Measurements from ENCODE around the gene RHBDL2.
"Not testable (repeated sequence)": the region's sequence is repeated elsewhere in the genome, so short reads cannot be mapped to it uniquely, and the experiment has no call there.

The RHBDL2 gene

DNA sequence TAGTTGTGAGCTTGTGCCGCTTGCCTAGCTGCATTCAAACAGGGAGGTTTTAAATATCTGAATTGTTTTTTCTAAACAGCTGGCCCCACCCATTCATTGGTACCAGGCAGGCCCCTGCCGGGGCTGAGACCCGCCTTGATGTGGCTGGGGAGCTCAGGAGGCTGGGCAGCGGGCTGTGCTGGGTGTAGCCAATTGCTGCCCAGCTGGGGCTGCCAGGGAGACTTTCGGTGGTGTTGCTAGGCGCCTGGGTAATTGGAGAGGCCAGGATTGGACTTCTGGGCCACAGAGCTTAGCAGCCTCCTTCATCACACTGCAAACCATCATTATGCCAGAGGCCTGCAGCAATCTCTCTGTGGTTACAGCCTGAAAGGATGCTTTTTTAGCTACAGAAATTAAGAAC, 12.2 kb downstream of the RHBDL2 start:
- no peak for DNase-seq

DNA sequence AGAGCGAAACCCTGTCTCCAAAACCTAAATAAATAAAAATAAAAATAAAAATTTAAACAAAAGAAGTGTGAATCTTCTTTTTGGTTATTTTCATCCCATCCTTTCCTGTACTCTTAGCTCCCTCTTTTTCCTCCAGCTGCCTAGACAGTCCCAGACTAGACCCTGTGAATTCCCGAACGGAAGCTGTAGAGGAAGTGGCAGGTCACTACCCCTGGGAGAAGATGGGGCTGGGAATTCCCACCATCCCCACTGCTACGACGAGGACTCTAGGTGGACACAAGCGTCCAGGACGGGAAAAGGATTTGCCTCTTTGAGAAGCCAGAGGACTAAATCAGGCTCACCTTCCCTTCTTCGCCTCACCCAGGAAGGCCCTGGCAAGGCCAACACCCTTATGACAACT, 12.6 kb downstream of the RHBDL2 start:
- DNase-seq = no peak

DNA sequence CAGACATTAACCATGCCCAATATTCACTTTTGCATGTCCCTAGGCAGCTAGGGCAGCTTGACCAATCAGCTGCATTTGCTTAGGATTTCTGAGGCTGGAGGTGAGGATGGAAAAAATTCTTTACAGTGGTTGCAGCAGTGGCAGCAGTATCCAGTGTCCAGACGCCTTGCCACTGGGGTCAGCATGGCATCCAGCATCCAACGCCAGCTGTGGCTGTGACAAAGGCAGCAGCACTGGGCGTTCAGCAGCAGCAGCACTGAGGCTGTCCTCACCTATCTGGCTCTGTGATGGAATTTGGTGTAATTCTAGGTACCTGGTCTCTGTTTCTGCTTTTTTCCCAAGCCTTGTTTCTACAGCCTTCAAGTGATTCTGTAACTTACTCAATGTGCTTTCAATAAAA, 15.5 kb downstream of the RHBDL2 start:
- no peak for DNase-seq

DNA sequence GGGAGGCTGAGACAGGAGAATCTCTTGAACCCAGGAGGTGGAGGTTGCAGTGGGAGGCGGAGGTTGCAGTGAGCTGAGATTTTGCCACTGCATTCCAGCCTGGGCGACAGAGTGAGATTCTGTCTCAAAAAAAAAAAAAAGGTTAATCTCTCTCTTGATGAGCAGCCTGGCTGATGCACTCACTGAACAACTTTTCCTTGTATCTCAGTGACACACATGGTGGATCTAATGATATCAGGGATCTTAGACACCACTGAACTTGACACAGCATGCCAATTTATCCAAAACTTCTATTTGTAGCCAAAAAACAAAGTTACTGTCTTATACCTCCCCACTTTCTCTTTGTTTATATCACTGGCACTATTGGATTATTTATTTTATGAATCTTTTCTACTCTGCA, 16.2 kb downstream of the RHBDL2 start:
- no peak for DNase-seq

DNA sequence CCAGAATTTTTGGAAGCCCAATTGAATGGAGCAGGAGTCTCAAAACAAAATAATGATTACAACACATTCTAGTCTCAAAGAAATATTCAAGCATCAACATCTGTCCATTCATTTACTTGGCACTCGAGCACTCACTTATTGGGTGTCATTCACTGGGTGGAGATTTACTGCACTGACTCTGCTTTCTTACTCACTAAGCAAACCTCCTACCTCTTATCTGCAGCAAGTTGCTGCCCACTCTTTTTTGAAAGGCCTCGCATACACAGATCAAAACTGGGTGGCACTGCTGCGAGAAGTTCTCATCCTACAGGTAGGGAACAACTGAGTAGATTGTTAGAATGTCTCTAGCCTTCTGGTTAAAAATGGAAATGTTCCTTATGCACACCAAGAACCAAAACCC, 18.0 kb downstream of the RHBDL2 start:
- DNase-seq = no peak

DNA sequence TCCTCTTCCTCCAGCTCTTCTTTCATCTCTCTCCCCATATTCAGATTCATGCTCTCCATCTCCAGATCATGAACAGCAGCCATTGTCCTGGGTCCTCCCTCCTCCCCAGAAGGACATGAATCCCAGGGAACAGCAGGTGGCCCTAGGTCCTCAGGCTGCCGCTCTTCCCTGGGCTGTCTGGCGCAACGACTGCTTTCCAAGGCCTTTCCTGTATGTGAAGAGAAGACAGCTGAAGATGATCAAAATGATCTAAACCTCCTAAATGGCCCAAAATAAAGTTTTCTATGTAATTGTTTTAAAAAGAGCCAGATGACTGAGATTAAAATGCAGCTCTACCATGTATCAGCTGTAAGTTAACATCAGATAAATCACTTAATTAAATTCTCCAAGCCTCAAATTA, 22.5 kb downstream of the RHBDL2 start:
- no peak for DNase-seq

DNA sequence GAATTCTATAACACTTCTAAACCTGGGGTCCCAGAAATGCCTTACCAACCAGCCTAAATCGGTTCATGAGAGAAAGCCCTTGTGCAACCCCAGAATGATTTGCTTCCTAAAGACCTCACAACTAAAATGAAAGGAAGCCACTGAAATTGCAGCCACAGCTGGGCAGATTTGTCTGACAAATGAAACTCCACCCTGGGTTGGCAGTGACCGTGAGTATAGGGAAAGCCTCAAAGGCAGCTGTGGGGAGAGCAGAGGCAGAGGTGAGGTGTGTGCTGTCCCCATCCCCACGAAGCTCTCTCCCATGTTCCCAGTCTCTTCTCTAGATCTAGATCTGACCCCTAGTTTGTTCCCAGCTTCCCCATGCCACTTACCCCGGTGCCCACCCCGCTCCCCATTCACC, 23.1 kb downstream of the RHBDL2 start:
- peak; percentile 11 for DNase-seq

DNA sequence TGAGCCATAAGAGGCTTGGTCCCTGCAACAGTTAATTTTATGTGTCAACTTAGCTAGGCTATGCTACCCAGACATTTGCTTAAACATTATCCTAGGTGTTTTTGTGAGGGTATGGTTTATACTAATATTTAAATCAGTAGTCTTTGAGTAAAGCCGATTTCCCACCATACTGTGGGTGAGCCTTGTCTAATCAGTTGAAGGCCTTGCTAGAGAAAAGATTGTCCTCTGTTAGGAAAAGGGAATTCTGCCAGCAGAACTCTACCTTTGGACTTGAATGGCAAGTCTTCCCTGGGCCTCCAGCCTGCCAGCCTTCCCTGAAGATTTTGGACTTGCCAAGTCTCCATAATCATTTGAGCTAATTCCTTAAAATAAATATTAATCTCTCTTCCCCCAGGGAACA, 23.9 kb downstream of the RHBDL2 start:
- no peak for DNase-seq

DNA sequence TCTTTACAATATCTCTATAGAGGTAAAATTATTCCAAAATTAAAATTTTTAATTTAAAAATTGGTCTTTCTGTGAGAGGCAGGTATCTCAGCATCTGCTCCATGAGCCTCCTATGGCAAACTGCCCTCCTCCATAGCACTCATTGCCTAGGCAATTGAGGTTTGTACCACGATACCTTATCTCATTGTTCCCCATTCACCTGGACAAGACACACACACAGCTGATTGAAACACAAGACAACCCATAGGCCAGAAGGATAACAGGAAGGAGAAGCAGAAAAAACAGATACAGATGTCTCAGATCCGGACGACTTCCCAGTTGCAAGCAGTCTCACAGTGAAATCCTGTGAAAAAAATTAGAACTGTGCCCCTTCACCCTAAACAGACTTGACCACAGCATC, 24.3 kb downstream of the RHBDL2 start:
- no peak for DNase-seq

DNA sequence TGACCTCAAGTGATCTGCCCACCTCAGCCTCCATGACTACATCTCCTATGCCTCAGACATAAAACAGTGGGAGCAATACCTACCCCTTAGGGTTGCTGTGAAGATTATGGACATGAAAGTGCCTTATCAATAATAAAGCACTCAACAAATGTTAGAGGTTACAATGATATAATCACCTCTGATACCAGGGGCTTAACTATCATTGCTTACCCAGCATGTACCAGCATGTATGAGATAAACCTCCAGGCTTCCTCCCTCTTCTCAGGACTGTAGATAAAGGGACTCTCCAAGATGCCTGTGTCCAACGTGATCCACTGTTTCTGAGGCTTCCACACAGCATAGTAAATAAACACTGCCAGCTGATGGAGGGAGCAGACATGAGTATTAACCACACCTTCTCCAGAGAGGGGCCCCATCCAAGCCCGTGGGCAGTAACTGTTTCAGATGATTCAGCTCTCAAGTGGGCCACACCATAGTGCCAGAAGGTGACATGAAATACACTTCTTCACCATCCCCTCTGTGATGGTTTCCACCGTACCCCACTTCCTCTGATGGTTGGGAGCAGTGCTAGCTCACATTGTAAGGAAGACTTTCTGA, 26.2 kb downstream of the RHBDL2 start:
- peak; percentile 65 for DNase-seq

DNA sequence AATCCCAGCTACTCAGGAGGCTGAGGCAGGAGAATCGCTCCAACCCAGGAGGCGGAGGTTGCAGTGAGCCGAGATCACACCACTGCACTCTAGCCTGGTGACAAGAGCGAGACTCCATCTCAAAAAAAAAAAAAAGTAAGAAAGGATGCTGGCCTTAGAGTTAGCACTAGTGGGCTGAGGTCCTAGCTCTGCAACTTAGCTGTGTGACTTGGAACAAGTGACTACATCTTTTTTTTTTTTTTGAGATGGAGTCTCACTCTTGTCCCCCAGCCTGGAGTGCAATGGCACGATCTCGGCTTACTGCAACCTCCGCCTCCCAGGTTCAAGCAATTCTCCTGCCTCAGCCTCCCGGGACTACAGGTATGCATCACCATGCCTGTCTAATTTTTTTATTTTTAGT, 26.7 kb downstream of the RHBDL2 start:
- not testable (repeated sequence) for DNase-seq

DNA sequence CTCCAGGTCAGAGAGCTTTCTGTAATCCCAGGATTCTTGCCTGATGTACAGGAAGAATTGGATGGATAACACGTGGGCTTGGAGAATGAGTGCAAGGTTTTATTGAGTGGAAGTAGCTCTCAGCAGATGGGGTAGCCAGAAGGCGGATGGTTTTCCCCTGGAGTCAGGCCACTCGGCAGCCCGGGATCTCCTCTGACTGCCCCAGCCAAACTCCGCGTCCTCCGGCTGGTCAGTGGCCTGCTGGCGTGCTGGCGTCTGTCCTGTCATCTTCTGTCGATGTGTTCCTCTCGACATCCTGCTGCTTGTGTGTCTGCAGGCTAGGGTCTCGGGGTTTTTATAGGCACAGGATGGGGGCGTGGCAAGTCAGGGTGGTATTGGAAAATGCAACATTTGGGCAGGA, 32.8 kb downstream of the RHBDL2 start:
- no peak for DNase-seq

DNA sequence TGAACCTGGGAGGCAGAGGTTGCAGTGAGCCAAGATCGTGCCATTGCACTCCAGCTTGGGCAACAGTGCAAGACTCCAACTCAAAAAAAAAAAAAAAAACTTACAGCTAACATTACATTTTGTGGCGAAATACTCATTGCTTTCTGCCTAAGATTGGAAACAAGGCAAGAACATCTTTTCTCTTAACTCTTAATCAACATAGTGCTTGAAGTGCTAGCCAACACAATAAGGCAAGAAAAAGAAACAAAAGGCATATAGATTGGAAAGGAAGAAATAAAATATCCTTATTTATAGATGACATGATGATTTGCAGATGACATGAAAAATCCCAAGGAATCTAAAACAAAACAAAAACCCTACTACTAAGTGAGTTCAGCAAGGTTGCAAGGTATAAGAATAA, 35.6 kb downstream of the RHBDL2 start:
- DNase-seq = no peak

DNA sequence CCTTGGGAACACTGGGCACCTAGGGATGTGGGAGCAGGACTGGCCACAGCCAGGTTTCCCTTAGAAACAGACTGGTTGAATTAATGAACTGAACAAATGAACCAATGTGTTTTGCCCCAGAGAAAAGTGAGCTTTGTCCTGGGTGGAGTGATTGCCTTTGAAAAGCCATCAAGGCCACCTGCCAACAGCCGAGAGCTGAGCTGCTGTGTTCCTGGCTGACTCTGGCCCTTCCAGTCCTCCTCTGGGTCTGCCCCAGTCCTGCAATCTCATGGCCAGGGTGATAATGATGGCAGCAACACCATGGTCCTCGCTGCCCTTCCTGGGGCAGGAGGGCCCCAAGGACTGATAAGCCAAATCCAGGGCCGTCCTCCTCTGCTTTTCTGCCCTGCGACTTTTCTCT, 42.1 kb downstream of the RHBDL2 start:
- no peak for DNase-seq

DNA sequence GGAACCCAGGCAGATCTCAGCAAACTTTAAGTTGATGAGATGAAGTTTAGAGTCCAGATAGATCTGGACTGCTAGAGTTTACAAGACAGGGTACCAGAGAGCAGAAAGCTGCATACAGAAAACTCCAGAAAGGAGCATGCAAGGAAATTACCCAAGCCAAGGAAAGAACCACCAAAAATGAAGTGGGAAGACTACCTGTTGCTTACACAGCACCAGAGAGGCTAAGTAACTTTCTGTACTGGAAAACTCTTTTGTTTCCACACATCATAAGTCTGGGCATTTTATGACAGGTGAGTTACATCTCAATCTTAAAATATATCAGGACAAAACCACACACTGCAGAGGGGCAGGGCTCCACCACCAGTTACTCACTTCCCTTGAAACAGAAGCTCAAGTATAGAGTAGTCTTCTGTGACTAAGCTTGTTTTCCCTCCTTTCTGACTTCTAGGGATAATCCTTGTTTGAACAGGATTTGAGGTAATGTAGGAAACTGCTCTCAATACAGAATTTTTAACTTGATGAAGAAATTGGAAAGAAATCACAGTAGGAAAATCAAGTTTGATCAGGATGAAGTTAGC, 42.9 kb downstream of the RHBDL2 start:
- no peak for DNase-seq

DNA sequence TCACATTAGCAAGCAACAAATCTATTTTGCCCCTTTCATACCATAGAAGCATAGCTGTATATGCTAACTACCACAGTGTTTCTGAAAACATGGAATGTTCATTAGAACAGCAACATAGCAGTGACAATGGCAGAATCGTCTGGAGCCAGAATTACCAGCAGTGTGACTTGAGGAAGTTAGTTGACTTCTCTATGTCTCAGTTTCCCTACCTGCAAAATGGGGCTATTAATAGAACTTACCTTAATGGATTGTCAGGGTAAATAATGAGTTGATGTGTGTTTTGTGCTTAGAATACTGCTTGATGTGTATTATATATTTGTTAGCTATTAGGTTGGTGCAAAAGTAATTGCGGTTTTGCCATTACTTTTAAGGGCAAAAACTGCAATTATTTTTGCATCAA, 45.5 kb downstream of the RHBDL2 start:
- DNase-seq = no peak

DNA sequence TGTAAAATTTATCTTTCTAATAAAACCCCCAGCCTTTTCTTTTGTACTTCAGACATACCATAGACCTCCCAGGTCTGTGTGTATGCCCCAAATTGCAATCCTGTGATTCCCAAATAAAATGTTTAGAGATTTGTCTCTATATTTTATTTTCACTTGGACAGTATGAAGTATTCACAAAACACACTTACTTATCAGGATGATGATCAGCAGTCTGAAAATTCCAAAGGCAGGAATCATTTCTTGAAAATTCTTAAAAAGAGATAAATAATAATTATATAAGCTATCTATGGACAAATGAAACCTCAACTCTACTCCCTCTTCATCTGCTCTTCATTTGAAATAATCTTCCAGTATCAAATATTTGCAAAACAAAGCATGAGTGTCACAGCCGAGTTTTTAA, 48.7 kb downstream of the RHBDL2 start:
- DNase-seq = no peak

DNA sequence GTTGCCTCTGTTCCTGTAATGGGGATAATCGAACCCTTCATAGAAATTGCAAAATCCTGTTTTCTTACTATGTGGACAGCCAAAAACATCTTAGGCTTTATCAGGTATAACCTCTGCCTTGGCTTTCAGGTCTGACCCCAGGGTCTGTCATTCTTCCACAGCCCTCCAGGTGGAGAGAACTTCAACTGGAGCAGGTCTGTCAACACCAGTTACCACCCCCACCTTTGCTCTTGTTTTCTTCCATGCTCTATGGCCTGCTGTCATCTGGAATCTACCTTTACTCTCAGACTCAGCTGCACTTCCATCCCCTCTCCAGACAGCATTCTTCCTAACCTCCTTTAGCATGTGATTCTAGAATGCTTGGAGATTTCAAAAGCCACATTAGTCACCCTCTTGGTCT, 49.9 kb downstream of the RHBDL2 start:
- no peak for DNase-seq

DNA sequence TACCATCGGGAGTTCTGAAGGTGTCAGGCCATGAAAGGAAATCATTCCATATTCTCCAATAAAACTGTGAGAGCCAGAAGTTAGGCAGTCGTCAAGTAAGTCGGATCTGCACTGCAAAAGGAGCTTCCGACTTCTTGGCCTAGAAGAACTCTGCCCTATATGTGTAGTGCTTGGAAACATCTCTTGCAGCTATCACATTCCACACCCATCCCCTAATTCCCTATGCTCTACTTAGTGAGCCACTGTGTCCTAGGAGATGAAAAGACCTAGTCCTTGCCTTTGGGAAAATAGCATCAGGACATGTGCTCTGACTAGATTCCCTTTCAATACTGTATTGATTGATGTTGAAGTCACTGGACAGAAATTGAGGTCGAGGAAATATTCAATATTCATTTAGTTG, 52.0 kb downstream of the RHBDL2 start:
- DNase-seq = no peak

DNA sequence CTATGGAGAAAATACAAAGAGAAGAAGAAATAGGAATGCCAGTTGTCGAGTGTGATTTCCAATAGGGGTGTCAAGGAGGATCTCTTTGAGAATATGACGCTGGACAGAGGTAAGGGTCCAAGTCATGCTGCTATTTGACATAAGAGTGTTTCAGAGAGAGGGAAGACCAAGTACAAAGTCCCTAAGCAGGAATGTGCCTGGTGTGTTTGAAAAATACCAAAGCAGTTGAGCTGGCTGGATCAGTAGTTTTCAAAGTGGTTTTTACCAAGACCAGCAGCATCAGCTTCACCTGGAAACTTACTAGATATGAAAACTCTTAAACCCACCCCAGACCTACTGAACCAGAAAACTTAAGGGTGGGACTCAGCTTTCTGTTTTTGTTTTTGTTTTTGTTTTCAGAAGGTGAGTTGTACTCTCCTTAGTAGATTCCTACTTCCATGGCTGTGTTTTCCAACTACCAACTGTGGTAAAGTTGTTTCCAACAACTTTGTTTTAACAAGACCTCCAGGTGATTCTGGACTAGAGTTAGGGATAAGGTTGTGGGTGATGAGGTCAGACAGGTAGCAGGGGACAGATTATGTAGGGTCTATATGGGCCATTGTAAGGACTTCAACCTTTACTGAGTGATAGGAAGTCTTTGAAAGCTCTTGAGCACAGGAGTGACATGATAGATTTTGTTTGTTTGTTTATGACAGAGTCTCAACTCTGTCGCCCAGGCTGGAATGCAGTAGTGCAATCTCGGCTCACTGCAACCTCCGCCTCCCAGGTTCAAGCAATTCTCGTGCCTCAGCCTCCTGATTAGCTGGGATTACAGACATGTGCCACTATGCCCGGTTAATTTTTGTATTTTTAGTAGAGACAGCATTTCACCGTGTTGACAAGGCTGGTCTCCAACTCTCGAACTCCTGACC, 53.0 kb downstream of the RHBDL2 start:
- DNase-seq = no peak

DNA sequence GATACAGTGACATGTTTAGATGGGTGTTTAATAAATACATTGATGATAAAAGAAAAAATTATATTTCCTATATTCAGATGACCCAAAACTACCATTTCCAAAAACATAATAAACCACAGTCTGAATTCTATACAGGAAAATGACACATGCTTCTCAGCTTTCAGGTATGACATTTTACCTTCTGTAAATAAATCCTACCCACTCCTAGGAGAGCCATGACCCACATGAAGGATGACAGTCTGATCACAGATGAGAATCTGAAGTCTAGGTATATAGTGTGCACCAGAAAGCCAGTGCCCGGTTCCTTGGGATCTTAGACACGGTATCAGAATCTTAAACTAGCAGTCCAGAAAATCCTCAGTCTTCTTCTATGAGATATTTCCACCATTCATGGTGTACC, 56.5 kb downstream of the RHBDL2 start:
- DNase-seq = no peak

DNA sequence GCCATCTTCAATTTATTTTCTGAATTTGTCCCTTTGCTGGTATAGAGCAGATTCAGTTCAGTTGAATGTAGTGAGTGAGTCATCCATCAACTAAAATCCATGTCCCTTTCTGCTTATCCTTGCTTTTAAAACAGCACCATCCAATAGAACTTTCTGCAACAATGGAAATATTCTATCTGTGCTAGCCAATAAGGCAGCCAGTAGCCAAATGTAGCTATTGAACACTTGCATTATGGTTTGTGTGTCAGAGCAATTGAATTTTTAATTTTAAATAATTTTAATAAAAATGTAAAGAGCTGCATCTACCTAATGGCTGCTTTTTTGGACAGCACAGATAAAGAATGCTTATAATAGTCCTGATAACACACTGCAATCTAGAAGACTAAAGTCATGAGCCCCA, 60.1 kb downstream of the RHBDL2 start, which contains the start of gene GJA9:
TSS of gene GJA9 (minus strand) at position 101 of the 400 bp plus-strand sequence. CDS start 5,489 bp downstream, outside the sequence.
- DNase-seq = no peak

DNA sequence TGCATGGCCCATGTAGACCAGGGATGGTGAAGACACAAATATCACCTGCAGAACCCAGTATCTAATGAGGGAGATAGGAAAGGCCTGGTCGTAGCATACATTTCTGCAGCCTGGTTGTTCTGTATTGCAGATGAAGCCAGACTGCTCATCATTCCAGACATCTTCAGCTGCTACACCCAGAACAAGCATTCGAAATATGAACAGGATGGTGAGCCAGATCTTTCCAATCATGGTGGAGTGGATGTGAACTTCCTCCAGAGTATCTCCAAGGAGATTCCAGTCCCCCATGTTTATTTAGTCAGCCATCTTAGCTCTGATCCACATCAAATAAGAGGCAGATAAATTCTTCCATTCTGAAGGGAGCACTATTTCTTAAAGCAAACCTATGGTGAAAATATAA, 65.8 kb downstream of the RHBDL2 start:
- no peak for DNase-seq

Data from OCI-M1 (cell line).